ENCODE data around the gene XAGE1B.
"Not testable (repeated sequence)": the region's sequence is repeated elsewhere in the genome, so short reads cannot be mapped to it uniquely, and the experiment has no call there.

XAGE1B gene

DNA sequence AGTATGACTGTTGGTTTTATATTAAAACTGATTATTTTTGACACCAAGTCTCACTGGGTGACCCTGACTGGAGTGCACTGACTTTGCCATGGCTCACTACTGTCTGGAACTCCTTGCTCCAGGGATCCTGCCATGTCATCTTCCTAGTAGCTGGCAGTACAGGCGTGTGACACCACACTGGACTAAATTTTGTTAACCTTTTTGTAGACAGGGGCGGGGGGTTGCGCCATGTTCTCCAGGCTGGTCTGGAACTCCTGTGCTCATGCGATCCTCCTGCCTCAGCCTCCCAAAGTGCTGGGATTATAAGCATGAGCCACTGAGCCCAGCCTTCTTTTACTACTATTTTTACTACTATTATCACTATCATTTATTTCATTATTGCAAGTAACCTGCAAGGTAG, 12.3 kb downstream of the XAGE1B start:
- no peaks in the 10 kb centered on the region for H3K27me3 ChIP-seq
- no peak for DNase-seq
- no peak overlapping the region for H3K4me3 ChIP-seq
- TF ChIP-seq, protein P1, sequence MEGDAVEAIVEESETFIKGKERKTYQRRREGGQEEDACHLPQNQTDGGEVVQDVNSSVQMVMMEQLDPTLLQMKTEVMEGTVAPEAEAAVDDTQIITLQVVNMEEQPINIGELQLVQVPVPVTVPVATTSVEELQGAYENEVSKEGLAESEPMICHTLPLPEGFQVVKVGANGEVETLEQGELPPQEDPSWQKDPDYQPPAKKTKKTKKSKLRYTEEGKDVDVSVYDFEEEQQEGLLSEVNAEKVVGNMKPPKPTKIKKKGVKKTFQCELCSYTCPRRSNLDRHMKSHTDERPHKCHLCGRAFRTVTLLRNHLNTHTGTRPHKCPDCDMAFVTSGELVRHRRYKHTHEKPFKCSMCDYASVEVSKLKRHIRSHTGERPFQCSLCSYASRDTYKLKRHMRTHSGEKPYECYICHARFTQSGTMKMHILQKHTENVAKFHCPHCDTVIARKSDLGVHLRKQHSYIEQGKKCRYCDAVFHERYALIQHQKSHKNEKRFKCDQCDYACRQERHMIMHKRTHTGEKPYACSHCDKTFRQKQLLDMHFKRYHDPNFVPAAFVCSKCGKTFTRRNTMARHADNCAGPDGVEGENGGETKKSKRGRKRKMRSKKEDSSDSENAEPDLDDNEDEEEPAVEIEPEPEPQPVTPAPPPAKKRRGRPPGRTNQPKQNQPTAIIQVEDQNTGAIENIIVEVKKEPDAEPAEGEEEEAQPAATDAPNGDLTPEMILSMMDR (IDR thresholded peaks at IDR 0.05) = no peak
- H3K27ac ChIP-seq = no peak overlapping the region
- no peaks in the 10 kb centered on the region for H3K36me3 ChIP-seq
- H3K9me3 ChIP-seq = no peaks in the 10 kb centered on the region
- no peaks in the 10 kb centered on the region for H3K4me1 ChIP-seq
- intact Hi-C loops (cut with DNase I; ENCODE audit: low total_unique reads) = no loop called here

DNA sequence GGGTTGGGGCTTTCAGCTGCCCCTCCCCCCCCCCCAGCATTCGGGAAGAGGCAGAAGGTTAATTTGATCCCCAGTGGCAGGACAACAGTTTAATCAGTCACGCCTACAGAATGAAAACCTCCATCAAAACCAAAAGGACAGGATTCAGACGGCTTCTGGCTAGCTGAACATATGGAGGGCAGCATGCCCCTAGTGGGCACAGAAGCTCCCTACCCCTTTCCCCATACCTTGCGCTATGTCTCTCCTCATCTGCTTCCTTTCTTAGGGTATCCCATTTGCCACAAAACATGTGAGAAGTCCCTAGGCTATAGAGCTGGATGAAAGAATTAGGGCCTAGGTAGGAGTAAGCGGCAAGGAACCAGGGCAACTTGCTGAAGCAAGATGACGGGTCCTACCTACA, 15.5 kb downstream of the XAGE1B start:
- H3K27me3 ChIP-seq; DNase-seq; H3K27ac ChIP-seq; H3K4me3 ChIP-seq; intact Hi-C loops (cut with DNase I; ENCODE audit: low total_unique reads); H3K9me3 ChIP-seq; H3K4me1 ChIP-seq; H3K36me3 ChIP-seq: not testable (repeated sequence)

DNA sequence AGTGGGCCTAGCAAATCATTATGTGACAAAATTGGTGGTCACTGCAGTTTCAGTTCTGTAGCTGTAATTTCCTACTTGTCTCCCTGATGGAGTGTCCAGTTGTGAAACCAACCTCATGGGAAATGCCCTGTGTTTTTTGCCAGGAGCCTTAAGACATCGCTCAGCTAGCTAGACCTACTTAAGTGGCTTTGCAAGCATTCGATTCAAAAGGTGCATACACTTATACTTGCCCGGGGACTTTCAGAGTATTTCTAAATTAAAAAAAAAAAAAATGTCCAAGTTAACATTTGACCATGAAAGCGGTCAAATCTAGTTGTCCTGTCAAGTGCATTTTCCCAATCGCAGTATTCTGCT, 20.5 kb downstream of the XAGE1B start:
- H3K27ac ChIP-seq, H3K4me3 ChIP-seq: not testable (repeated sequence)

DNA sequence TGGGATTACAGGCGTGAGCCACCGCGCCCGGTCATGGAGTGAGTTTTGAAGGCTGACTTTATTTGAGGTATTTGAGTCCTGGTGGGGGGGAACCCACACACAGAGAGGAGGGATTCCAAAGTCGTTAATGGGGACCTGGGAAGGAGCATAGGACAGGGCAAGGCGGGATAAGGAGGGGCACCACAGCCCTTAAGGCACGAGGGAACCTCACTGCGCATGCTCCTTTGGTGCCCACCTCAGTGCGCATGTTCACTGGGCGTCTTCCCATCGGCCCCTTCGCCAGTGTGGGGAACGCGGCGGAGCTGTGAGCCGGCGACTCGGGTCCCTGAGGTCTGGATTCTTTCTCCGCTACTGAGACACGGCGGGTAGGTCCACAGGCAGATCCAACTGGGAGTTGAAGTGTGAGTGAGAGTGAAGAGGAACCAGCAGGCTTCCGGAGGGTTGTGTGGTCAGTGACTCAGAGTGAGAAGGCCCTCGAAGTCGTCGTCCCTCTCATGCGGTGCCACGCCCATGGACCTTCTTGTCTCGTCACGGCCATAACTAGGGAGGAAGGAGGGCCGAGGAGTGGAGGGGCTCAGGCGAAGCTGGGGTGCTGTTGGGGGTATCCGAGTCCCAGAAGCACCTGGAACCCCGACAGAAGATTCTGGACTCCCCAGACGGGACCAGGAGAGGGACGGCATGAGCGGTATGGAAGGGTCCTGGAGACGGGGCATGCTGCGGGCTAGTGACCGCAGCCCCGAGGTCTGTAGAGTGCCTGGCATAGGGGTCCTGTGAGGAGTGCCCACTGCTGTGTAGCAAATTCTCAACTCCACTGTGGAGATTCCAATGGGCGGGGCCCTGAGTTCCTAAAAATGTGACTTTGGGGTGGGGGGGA, 21.1 kb downstream of the XAGE1B start, which contains the start of gene XAGE1A:
Gene XAGE1A, plus strand, starts transcription at position 264 of the 874 bp plus-strand sequence. CDS start 1,554 bp downstream, outside the sequence.
- H3K27ac ChIP-seq; H3K36me3 ChIP-seq; H3K4me1 ChIP-seq; H3K9me3 ChIP-seq; DNase-seq; intact Hi-C loops (cut with DNase I; ENCODE audit: low total_unique reads); H3K27me3 ChIP-seq; H3K4me3 ChIP-seq: not testable (repeated sequence)

More for the DNA sequence above, 20.5 kb downstream of the XAGE1B start:
- DNase-seq; intact Hi-C loops (cut with DNase I; ENCODE audit: low total_unique reads); H3K4me1 ChIP-seq; H3K9me3 ChIP-seq; H3K36me3 ChIP-seq; H3K27me3 ChIP-seq: not testable (repeated sequence)

DNA sequence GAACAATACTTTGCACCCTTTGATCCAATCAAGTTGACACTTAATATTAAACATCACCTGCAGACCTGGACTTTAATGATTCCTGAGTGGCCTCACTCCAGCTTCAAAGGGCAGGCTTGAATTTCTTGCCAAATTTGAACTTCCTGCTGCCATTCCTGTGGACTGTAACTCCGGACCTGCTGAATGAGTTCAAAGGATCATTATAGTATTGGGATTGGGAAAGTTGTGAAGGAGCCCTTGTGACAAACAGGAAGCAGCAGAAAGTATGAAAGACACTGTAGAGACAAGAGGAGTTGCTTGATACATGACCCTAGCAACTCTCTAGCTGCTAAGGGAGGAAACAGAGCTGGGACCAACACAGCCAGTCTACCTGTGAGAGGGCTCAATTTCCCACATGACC, 45.6 kb downstream of the XAGE1B start:
- H3K9me3 ChIP-seq; H3K27ac ChIP-seq; intact Hi-C loops (cut with DNase I; ENCODE audit: low total_unique reads); DNase-seq; H3K4me3 ChIP-seq; H3K27me3 ChIP-seq; H3K4me1 ChIP-seq; H3K36me3 ChIP-seq: not testable (repeated sequence)
